Measurements from ENCODE around the gene SH3BGRL3. TPM values are rescaled to one million over a fixed set of nuclear protein-coding genes. Genes with fewer than 3 reads are reported as not detected.

The SH3BGRL3 gene
- polyA plus RNA-seq, 4 donors = 90.9 to 238 (median 178) TPM

DNA sequence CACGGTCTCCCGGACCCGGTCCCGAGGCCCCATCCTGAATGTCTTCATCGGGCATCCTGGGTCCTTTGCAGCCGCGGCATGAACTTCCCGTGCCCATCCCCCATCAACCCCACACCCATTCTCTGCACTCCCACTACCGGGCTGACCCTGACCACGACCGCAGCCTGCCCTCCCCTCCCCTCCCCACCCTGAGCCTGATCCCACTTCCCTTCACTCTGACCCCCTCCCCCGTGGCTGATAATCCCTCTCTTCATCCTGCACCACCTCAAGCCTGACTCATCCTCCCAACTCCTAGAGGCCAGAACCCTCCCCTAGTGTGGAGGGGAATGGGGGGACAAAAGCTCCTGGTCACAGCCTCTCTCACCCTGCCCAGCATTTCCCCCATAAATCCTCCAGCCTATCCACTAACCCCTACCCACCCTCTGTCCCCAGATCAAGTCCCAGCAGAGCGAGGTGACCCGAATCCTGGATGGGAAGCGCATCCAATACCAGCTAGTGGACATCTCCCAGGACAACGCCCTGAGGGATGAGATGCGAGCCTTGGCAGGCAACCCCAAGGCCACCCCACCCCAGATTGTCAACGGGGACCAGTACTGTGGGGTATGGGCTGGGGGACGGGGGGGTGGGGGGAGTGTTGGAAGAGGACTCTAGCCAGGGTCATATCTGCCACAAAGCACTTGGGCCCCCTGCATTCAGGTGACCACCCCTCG, 602 bp downstream of the SH3BGRL3 start:
- Histone ChIP-seq H3K4me1 (ENCODE audit: control insufficient read depth in 3 of 3, insufficient read depth in 2 of 3, low read depth in 1 of 3, low read length in 2 of 3) (peaks cover 22 to 68% (median 34%) of the 10 kb centered on the region in 3 donors), H3K4me3 (ENCODE audit: low read depth in 1 of 3, low read length in 3 of 3) (peak overlapping the region; percentile 91 to 95 (median 93)), H3K9me3 (ENCODE audit: control insufficient read depth in 2 of 2, insufficient read depth in 1 of 2, low read depth in 1 of 2, low read length in 1 of 2) (no peaks in the 10 kb centered on the region), H3K27me3 (ENCODE audit: control insufficient read depth in 3 of 3, insufficient read depth in 3 of 3, low read length in 3 of 3) (no peaks in the 10 kb centered on the region), H3K36me3 (ENCODE audit: control insufficient read depth in 3 of 3, insufficient read depth in 2 of 3, low read depth in 1 of 3, low read length in 3 of 3) (peaks cover 0 to 71% (median 2%) of the 10 kb centered on the region in 3 donors), H3K27ac (ENCODE audit: low read depth in 1 of 3, low read length in 2 of 3) (peak overlapping the region; percentile 92 to 96 (median 93))
- DNase-seq (peak in 1 of 2 donors; percentile 21), FAIRE-seq (no peak)
- 28 to 37% (median 30%) methylated on average over 15 to 20 of the region's 20 CpGs for WGBS, 3 donors

DNA sequence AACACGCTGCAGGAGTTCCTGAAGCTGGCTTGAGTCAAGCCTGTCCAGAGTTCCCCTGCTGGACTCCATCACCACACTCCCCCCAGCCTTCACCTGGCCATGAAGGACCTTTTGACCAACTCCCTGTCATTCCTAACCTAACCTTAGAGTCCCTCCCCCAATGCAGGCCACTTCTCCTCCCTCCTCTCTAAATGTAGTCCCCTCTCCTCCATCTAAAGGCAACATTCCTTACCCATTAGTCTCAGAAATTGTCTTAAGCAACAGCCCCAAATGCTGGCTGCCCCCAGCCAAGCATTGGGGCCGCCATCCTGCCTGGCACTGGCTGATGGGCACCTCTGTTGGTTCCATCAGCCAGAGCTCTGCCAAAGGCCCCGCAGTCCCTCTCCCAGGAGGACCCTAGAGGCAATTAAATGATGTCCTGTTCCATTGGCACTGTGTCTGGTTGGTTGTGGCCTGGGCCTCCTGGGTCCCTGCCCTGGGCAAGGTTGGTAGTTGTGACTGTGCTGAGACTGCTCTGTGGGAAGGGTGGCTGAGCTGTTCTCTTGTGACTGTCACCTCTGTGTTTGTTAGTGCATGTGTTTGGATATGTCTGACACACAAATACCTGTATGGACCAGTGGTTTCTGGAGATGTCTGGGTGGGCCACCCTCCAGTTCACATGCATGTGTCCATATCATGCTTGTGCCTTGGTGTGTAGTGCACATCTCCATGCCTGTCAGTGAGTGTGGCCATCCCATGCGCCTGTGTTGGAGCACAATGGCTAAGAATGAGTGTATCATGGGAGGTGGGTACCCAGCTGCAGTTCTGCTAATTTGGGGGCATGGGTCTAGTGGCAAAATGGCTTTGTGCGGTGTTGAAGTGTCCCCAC, 1.4 kb downstream of the SH3BGRL3 start:
- Histone ChIP-seq H3K27me3 (ENCODE audit: control insufficient read depth in 3 of 3, insufficient read depth in 3 of 3, low read length in 3 of 3) (no peaks in the 10 kb centered on the region), H3K27ac (ENCODE audit: low read depth in 1 of 3, low read length in 2 of 3) (peak overlapping the region in 2 of 3 donors; percentile 24 to 93), H3K9me3 (ENCODE audit: control insufficient read depth in 2 of 2, insufficient read depth in 1 of 2, low read depth in 1 of 2, low read length in 1 of 2) (no peaks in the 10 kb centered on the region), H3K4me1 (ENCODE audit: control insufficient read depth in 3 of 3, insufficient read depth in 2 of 3, low read depth in 1 of 3, low read length in 2 of 3) (peaks cover 22 to 59% (median 34%) of the 10 kb centered on the region in 3 donors), H3K36me3 (ENCODE audit: control insufficient read depth in 3 of 3, insufficient read depth in 2 of 3, low read depth in 1 of 3, low read length in 3 of 3) (peaks cover 0 to 74% (median 2%) of the 10 kb centered on the region in 3 donors), H3K4me3 (ENCODE audit: low read depth in 1 of 3, low read length in 3 of 3) (peak overlapping the region in 1 of 3 donors; percentile 8)
- DNase-seq (no peak), FAIRE-seq (no peak)
- 86 to 99% (median 94%) methylated on average over 5 of the region's 5 CpGs for WGBS, 3 donors

DNA sequence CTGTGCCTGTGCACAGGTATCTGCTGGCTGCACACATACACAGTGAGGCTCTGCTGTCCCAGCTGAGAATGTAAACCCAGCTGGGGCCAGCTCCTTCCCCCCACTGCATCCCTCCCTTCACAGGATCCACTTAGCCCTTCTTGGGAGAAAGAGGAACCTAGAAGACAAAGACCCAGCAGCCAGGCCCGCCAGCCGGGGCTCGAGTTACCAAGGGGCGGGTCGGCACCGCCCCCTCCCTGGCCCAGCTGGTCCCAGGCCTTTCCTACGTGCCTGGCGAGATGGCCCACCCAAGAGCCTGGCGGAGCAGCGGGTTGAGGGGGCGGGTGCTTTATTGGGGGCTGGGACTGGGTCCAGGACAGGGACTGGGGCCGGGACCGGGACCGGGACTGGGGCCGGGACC, 2.1 kb downstream of the SH3BGRL3 start:
- 48 to 71% (median 66%) methylated on average over 15 of the region's 15 CpGs for WGBS, 3 donors
- H3K27ac ChIP-seq (ENCODE audit: low read depth in 1 of 3, low read length in 2 of 3) = peak overlapping the region in 2 of 3 donors; percentile 24 to 32

DNA sequence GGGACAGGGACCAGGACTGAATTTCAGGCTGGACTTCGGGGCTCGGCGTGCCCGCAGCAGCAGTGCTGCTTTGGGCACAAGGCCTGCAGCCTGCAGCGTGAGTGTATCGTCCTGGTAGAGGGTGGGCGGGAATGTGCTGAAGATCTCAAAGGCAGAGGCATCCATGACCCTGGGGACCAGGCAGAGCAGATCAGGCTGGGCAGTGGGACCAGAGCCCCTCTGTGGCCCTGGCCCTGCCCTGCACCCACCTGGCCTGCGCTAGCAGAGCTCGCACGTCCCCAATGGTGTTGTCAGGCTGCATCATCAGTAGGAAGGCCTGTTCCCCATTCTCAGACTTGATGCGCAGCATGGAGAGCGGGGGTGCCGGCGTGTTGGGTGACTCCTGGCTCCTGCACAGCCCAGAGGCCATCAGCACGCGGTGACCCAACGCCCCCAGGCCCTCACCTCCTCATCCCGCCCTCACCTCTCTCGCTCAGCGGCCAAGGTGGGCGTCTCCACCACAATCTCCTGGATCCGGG, 2.6 kb downstream of the SH3BGRL3 start:
- no peak for FAIRE-seq
- peak overlapping the region in 1 of 3 donors; percentile 9 for H3K27ac ChIP-seq (ENCODE audit: low read depth in 1 of 3, low read length in 2 of 3)
- DNase-seq = no peak
- no peak overlapping the region for H3K4me3 ChIP-seq (ENCODE audit: low read depth in 1 of 3, low read length in 3 of 3)
- 78 to 92% (median 83%) methylated on average over 19 to 22 of the region's 22 CpGs for WGBS, 3 donors
- H3K36me3 ChIP-seq (ENCODE audit: control insufficient read depth in 3 of 3, insufficient read depth in 2 of 3, low read depth in 1 of 3, low read length in 3 of 3) = peaks cover 0 to 71% (median 2%) of the 10 kb centered on the region in 3 donors
- peaks cover 11 to 48% (median 22%) of the 10 kb centered on the region in 3 donors for H3K4me1 ChIP-seq (ENCODE audit: control insufficient read depth in 3 of 3, insufficient read depth in 2 of 3, low read depth in 1 of 3, low read length in 2 of 3)
- no peaks in the 10 kb centered on the region for H3K9me3 ChIP-seq (ENCODE audit: control insufficient read depth in 2 of 2, insufficient read depth in 1 of 2, low read depth in 1 of 2, low read length in 1 of 2)
- H3K27me3 ChIP-seq (ENCODE audit: control insufficient read depth in 3 of 3, insufficient read depth in 3 of 3, low read length in 3 of 3) = no peaks in the 10 kb centered on the region

More for the DNA sequence above, 2.1 kb downstream of the SH3BGRL3 start:
- no peak overlapping the region for H3K4me3 ChIP-seq (ENCODE audit: low read depth in 1 of 3, low read length in 3 of 3)
- H3K9me3 ChIP-seq (ENCODE audit: control insufficient read depth in 2 of 2, insufficient read depth in 1 of 2, low read depth in 1 of 2, low read length in 1 of 2) = no peaks in the 10 kb centered on the region
- H3K36me3 ChIP-seq (ENCODE audit: control insufficient read depth in 3 of 3, insufficient read depth in 2 of 3, low read depth in 1 of 3, low read length in 3 of 3) = peaks cover 0 to 72% (median 2%) of the 10 kb centered on the region in 3 donors
- H3K27me3 ChIP-seq (ENCODE audit: control insufficient read depth in 3 of 3, insufficient read depth in 3 of 3, low read length in 3 of 3) = no peaks in the 10 kb centered on the region
- FAIRE-seq (no peak), DNase-seq (peak in 1 of 2 donors; percentile 49)
- H3K4me1 ChIP-seq (ENCODE audit: control insufficient read depth in 3 of 3, insufficient read depth in 2 of 3, low read depth in 1 of 3, low read length in 2 of 3) = peaks cover 15 to 53% (median 27%) of the 10 kb centered on the region in 3 donors

- FAIRE-seq (no peak), DNase-seq (no peak)
- H3K27ac ChIP-seq (ENCODE audit: low read depth in 1 of 3, low read length in 2 of 3) = peak overlapping the region in 2 of 3 donors; percentile 1 to 72
- H3K4me3 ChIP-seq (ENCODE audit: low read depth in 1 of 3, low read length in 3 of 3) = no peak overlapping the region
- 68 to 76% (median 73%) methylated on average over 4 of the region's 4 CpGs for WGBS, 3 donors
- H3K4me1 ChIP-seq (ENCODE audit: control insufficient read depth in 3 of 3, insufficient read depth in 2 of 3, low read depth in 1 of 3, low read length in 2 of 3) = peaks cover 3 to 39% (median 16%) of the 10 kb centered on the region in 3 donors
- no peaks in the 10 kb centered on the region for H3K27me3 ChIP-seq (ENCODE audit: control insufficient read depth in 3 of 3, insufficient read depth in 3 of 3, low read length in 3 of 3)
- no peaks in the 10 kb centered on the region for H3K9me3 ChIP-seq (ENCODE audit: control insufficient read depth in 2 of 2, insufficient read depth in 1 of 2, low read depth in 1 of 2, low read length in 1 of 2)
- peaks cover 0 to 70% (median 2%) of the 10 kb centered on the region in 3 donors for H3K36me3 ChIP-seq (ENCODE audit: control insufficient read depth in 3 of 3, insufficient read depth in 2 of 3, low read depth in 1 of 3, low read length in 3 of 3)
Observed at GRCh38 chr1:26283279-26283853, 3.5 kb downstream of the SH3BGRL3 start.

GRCh38 chr1:26283871-26284596, 4.1 kb downstream of the SH3BGRL3 start:
- DNase-seq (no peak), FAIRE-seq (no peak)
- WGBS, 3 donors = 68 to 83% (median 72%) methylated on average over 12 of the region's 12 CpGs
- peaks cover 0 to 75% (median 2%) of the 10 kb centered on the region in 3 donors for H3K36me3 ChIP-seq (ENCODE audit: control insufficient read depth in 3 of 3, insufficient read depth in 2 of 3, low read depth in 1 of 3, low read length in 3 of 3)
- H3K4me3 ChIP-seq (ENCODE audit: low read depth in 1 of 3, low read length in 3 of 3) = no peak overlapping the region
- peaks cover 2 to 32% (median 13%) of the 10 kb centered on the region in 3 donors for H3K4me1 ChIP-seq (ENCODE audit: control insufficient read depth in 3 of 3, insufficient read depth in 2 of 3, low read depth in 1 of 3, low read length in 2 of 3)
- no peaks in the 10 kb centered on the region for H3K27me3 ChIP-seq (ENCODE audit: control insufficient read depth in 3 of 3, insufficient read depth in 3 of 3, low read length in 3 of 3)
- H3K9me3 ChIP-seq (ENCODE audit: control insufficient read depth in 2 of 2, insufficient read depth in 1 of 2, low read depth in 1 of 2, low read length in 1 of 2) = no peaks in the 10 kb centered on the region
- H3K27ac ChIP-seq (ENCODE audit: low read depth in 1 of 3, low read length in 2 of 3) = peak overlapping the region in 2 of 3 donors; percentile 53 to 72

DNA sequence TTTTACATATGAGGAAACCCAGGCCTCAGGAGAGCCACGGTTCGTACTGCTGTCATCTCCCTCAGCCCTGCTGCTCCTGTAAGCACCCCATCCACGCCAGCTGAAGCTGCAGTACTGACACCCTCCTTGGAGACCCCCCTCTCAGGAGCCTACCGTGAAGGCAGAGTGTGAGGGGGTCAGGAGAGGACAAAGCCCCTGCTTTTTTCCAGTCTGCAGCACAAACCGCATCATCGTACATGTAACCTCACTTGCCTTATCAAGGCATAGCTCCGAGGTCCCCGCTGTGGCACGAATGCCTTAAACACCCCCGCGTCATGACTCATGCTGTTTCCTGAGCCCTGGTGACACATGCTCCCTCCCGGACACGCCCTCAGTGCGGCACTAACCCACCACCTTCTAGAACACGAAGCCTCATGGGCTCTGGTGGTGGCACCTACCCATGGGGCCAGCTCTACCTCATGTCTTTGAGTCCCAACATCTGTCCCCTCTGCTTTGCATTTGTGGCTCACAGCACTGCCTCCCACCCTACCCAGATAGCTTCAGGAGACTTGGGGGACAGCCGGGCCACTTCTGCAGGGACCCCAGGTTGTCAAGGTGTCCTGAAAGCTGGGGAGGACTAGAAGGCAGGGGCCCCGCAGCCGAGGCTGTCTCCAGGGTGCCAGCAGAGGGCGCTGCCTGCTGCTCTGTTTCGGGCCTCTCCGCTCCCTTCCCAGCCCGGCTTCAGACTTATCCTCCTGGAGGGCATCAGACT, 4.9 kb downstream of the SH3BGRL3 start:
- FAIRE-seq (no peak), DNase-seq (peak; percentile 69 to 84)
- Histone ChIP-seq H3K36me3 (ENCODE audit: control insufficient read depth in 3 of 3, insufficient read depth in 2 of 3, low read depth in 1 of 3, low read length in 3 of 3) (peaks cover 0 to 80% (median 2%) of the 10 kb centered on the region in 3 donors), H3K4me3 (ENCODE audit: low read depth in 1 of 3, low read length in 3 of 3) (no peak overlapping the region), H3K4me1 (ENCODE audit: control insufficient read depth in 3 of 3, insufficient read depth in 2 of 3, low read depth in 1 of 3, low read length in 2 of 3) (peaks cover 0 to 26% (median 11%) of the 10 kb centered on the region in 3 donors), H3K27me3 (ENCODE audit: control insufficient read depth in 3 of 3, insufficient read depth in 3 of 3, low read length in 3 of 3) (no peaks in the 10 kb centered on the region), H3K9me3 (ENCODE audit: control insufficient read depth in 2 of 2, insufficient read depth in 1 of 2, low read depth in 1 of 2, low read length in 1 of 2) (no peaks in the 10 kb centered on the region), H3K27ac (ENCODE audit: low read depth in 1 of 3, low read length in 2 of 3) (peak overlapping the region; percentile 30 to 72 (median 58))
- 20 to 35% (median 28%) methylated on average over 22 of the region's 22 CpGs for WGBS, 3 donors

Measured in small intestine (tissue), 7 donors.